GM12878 (cell line): ENCODE data around the gene POLD4. TPM values are rescaled to one million over a fixed set of nuclear protein-coding genes. Genes with fewer than 3 reads are reported as not detected.

Experiments used
- ATAC-seq: fragments of 200-7000 bp; cut with Tn5 transposase; 3 replicates; pipeline ENCODE4 v1.9.1; 2020; ENCODE audit warnings: mild to moderate bottlenecking, moderate library complexity
- BruUV-seq: library from RNA; stranded (reverse); fragments of 400-500 nt; replicated peaks from 2 replicates; lab custom pipeline; 2021; lab: Mats Ljungman, UMichigan
- CTCF ChIA-PET: fragments of 300-600 bp; sonication (Branson Sonifier 250); formaldehyde crosslinking; extraction: SDS; loops from one replicate; lab custom pipeline; 2021; ENCODE audit warnings: inconsistent platforms; lab: Yijun Ruan, JAX
- POLR2A ChIA-PET: fragments of 350-600 bp; formaldehyde crosslinking; extraction: SDS; loops from one replicate; lab custom pipeline; 2021; ENCODE audit warnings: inconsistent platforms; lab: Charles Lee
- RAD21 ChIA-PET: fragments of 300-600 bp; sonication (Branson Sonifier 250); formaldehyde crosslinking; loops from one replicate; lab custom pipeline; 2023; ENCODE audit warnings: antibody characterized with exemption; ENCODE audit not compliant: unreplicated experiment; lab: Charles Lee
- SMC1A ChIA-PET: fragments of 300-600 bp; sonication (Branson Sonifier 250); formaldehyde crosslinking; loops from one replicate; lab custom pipeline; 2023; ENCODE audit not compliant: unreplicated experiment, uncharacterized antibody; lab: Charles Lee
- DNase-seq: peaks from one replicate; pipeline ENCODE4 v3.0.0-alpha.2; 2011; ENCODE audit warnings: low read depth, low spot score
- FAIRE-seq: peaks from 3 replicates; lab custom pipeline; 2011; peaks lifted over from hg19 to GRCh38; lab: Jason Lieb, UNC
- H2AFZ ChIP-seq: 2 replicates; pipeline ENCODE4 v1.6.0; 2011; ENCODE audit warnings: low read depth, low read length, control low read depth; ENCODE audit not compliant: control insufficient read depth
- H3K27ac ChIP-seq: 2 replicates; pipeline ENCODE4 v1.5.1; 2011; ENCODE audit warnings: control low read depth; ENCODE audit not compliant: control insufficient read depth, insufficient read depth
- H3K27me3 ChIP-seq, 2 experiments: replicated peaks in 1 of 2; 2 replicates each; pipeline versions ENCODE4 v1.6.0 to v1.6.1; 2011; ENCODE audit warnings: low read length in 1 of 2; ENCODE audit not compliant: control insufficient read depth in 2 of 2, insufficient read depth in 2 of 2
- H3K36me3 ChIP-seq, 2 experiments: 2 replicates each; pipeline ENCODE4 v1.5.1; 2011; ENCODE audit warnings: low read length in 1 of 2; ENCODE audit not compliant: control insufficient read depth in 2 of 2, insufficient read depth in 2 of 2
- H3K4me1 ChIP-seq: 2 replicates; pipeline ENCODE4 v1.6.1; 2011; ENCODE audit warnings: mild to moderate bottlenecking, low read length, moderate library complexity, mixed read lengths; ENCODE audit not compliant: control insufficient read depth, insufficient read depth
- H3K4me2 ChIP-seq: 2 replicates; pipeline ENCODE4 v1.6.0; 2011; ENCODE audit warnings: control low read depth; ENCODE audit not compliant: control insufficient read depth, insufficient read depth
- H3K4me3 ChIP-seq: fragments of 200-600 bp; sonication (generic); 2 replicates; pipeline ENCODE4 v1.5.1; 2016
- H3K79me2 ChIP-seq: 2 replicates; pipeline ENCODE4 v1.6.0; 2011; ENCODE audit warnings: low read length; ENCODE audit not compliant: control insufficient read depth, insufficient read depth
- H3K9ac ChIP-seq: 2 replicates; pipeline ENCODE4 v1.8.0; 2011; ENCODE audit warnings: low read length, control low read depth, mixed read lengths; ENCODE audit not compliant: control insufficient read depth, insufficient read depth
- H3K9me3 ChIP-seq: replicated peaks from 3 replicates; pipeline ENCODE4 v1.5.1; 2011; ENCODE audit warnings: mild to moderate bottlenecking, low read length; ENCODE audit not compliant: control insufficient read depth, insufficient read depth
- H4K20me1 ChIP-seq: 2 replicates; pipeline ENCODE4 v1.6.0; 2011; ENCODE audit not compliant: control insufficient read depth, insufficient read depth
- ASH2L ChIP-seq: fragments of 300-600, 200-600 bp; sonication (generic); IDR thresholded peaks from 2 replicates; pipeline ENCODE4 v1.6.1; 2017; ENCODE audit warnings: low read depth, mild to moderate bottlenecking, borderline replicate concordance
- CBX5 ChIP-seq: sonication (generic); IDR thresholded peaks from 2 replicates; pipeline ENCODE4 v1.6.1; 2016; ENCODE audit warnings: low read depth, moderate library complexity, mild to moderate bottlenecking, inconsistent platforms
- CEBPZ ChIP-seq: fragments of 150-350 bp; IDR thresholded peaks from 2 replicates; pipeline ENCODE4 v1.6.1; 2016; ENCODE audit warnings: low read depth, low read length
- E2F4 ChIP-seq: IDR thresholded peaks from 2 replicates; pipeline ENCODE4 v1.6.1; 2012; ENCODE audit warnings: low read depth, low read length, improper control_type of control experiment
- IRF3 ChIP-seq: fragments of 450-650 bp; IDR thresholded peaks from 2 replicates; pipeline ENCODE4 v1.6.1; 2014; ENCODE audit warnings: mild to moderate bottlenecking
- JUND ChIP-seq: IDR thresholded peaks from 2 replicates; pipeline ENCODE4 v1.6.1; 2012; ENCODE audit warnings: low read depth, mild to moderate bottlenecking, low read length, improper control_type of control experiment, moderate library complexity
- MXI1 ChIP-seq: fragments of 150-350 bp; IDR thresholded peaks from 2 replicates; pipeline ENCODE4 v1.6.1; 2011; ENCODE audit warnings: low read depth, mild to moderate bottlenecking, inconsistent platforms, low read length, improper control_type of control experiment
- NFXL1 ChIP-seq: fragments of 450-650 bp; IDR thresholded peaks from 2 replicates; pipeline ENCODE4 v1.6.1; 2017; ENCODE audit warnings: antibody characterized with exemption, mild to moderate bottlenecking, borderline replicate concordance
- PKNOX1 ChIP-seq: fragments of 450-650 bp; IDR thresholded peaks from 2 replicates; pipeline ENCODE4 v1.6.1; 2016; ENCODE audit warnings: mild to moderate bottlenecking
- SIX5 ChIP-seq: IDR thresholded peaks from 2 replicates; pipeline ENCODE4 v1.6.1; 2011; ENCODE audit warnings: mild to moderate bottlenecking, low read depth, low read length, moderate library complexity; ENCODE audit not compliant: severe bottlenecking
- SKIL ChIP-seq: fragments of 450-650 bp; IDR thresholded peaks from 2 replicates; pipeline ENCODE4 v1.6.1; 2017; ENCODE audit warnings: mild to moderate bottlenecking, low read depth, inconsistent platforms; ENCODE audit not compliant: poor library complexity, severe bottlenecking
- STAT3 ChIP-seq: IDR thresholded peaks from 2 replicates; pipeline ENCODE4 v1.6.1; 2011; ENCODE audit warnings: low read depth, low read length, improper control_type of control experiment
- WGBS: methylation state at CpG from one replicate; pipeline ENCODE4 v1.1.6; 2016; ENCODE audit warnings: low lambda C conversion rate; ENCODE audit not compliant: insufficient replicate concordance, insufficient coverage; ENCODE audit errors: missing lambda C conversion rate; 5-methylcytosine and 5-hydroxymethylcytosine counted together
- in situ Hi-C: fragments of 300-500 bp; cut with MboI; formaldehyde crosslinking; loops from 9 replicates; pipeline ENCODE4 v1.14.3; 2018; ENCODE audit warnings: mixed read lengths
- intact Hi-C: fragments of 100-400 bp; cut with micrococcal nuclease; formaldehyde crosslinking; loops from one replicate; pipeline ENCODE4 v1.14.2; 2022; ENCODE audit not compliant: unreplicated experiment
- polyA plus RNA-seq, 11 experiments: library from polyadenylated mRNA; depleted of rRNA in 4 of 11; unstranded in 6 of 11; stranded (reverse) in 5 of 11; fragments of >200 nt; fragmentation: Nextera tagmentation in 4 of 11; fragmentation: Illumina TruSeq in 1 of 11; extraction: Ambion mirVana in 4 of 11; extraction: Trizol in 1 of 11; gene quantifications; 1 replicate in 1 of 11; 2 replicates in 10 of 11; pipeline versions ENCODE4 v1.2.1 to v1.2.3, GENCODE V29; 2011 to 2016; ENCODE audit warnings: inconsistent platforms in 2 of 11, missing spikeins in 2 of 11, low read depth in 1 of 11
- total RNA-seq, 4 experiments: library from RNA; depleted of rRNA in 3 of 4; stranded (reverse); fragments of >200 nt in 3 of 4; fragmentation: Illumina TruSeq in 1 of 4; extraction: Trizol in 1 of 4; gene quantifications; 2 replicates each; pipeline versions ENCODE4 v1.2.1 to v1.2.3, GENCODE V29; 2013 to 2021

POLD4 gene
- total and polyA plus RNA-seq, 10 of the 15 experiments (the other 5 are each of a cell fraction or from before 2014, with no cell fraction given), result 8.1 to 176 (median 88.1) TPM

GRCh38 chr11:67365736-67366444, 12.5 kb upstream of the POLD4 start:
- SMC1A ChIA-PET, result interaction anchor here (1.3 kb wide), 1 partner anchor 16 kb away, joined by 4 read pairs; no protein-coding TSS in a partner anchor
- 79% methylated on average over 14 of the region's 14 CpGs for WGBS
- Histone ChIP-seq H4K20me1 (peaks cover 5% of the 10 kb centered on the region; the same call in 1 of the 2 replicates), H3K4me3 (no peak overlapping the region), H3K4me1 (peaks cover 11% of the 10 kb centered on the region), H3K79me2 (no peaks in the 10 kb centered on the region), H3K27me3 (peaks cover 1 to 4% of the 10 kb centered on the region in 2 experiments; a peak in 3 of 4 replicates), H3K4me2 (no peak overlapping the region), H3K9ac (no peak overlapping the region), H3K27ac (no peak overlapping the region), H3K9me3 (no peaks in the 10 kb centered on the region), H3K36me3 (no peaks in the 10 kb centered on the region), H2AFZ (no peak overlapping the region)
- intact Hi-C loops, result no loop called here
- RAD21 ChIA-PET, result interaction anchor here (1.1 kb wide), 1 partner anchor 15 kb away, joined by 3 read pairs; no protein-coding TSS in a partner anchor
- DNase-seq (no peak), ATAC-seq (no peak), FAIRE-seq (no peak)
- POLR2A ChIA-PET, result interaction anchor here (0.5 kb wide), 1 partner anchor 9 kb away, joined by 3 read pairs; no protein-coding TSS in a partner anchor
- in situ Hi-C loops, result no loop called here
- BruUV-seq, result no TSS peak
- CTCF ChIA-PET, result interaction anchor here (0.9 to 26.2 kb wide), 4 partner anchors 9 to 14 kb away, joined by 3 to 1301 read pairs (median 10); partner anchors contain the start of genes CLCF1 and RAD9A
- TF ChIP-seq SIX5, result no peak
- TF ChIP-seq ASH2L, result no peak
- no peak for TF ChIP-seq IRF3
- no peak for TF ChIP-seq NFXL1
- TF ChIP-seq MXI1, result no peak
- no peak for TF ChIP-seq CEBPZ
- no peak for TF ChIP-seq CBX5
- TF ChIP-seq PKNOX1, result no peak
- TF ChIP-seq JUND, result no peak
- TF ChIP-seq STAT3, result no peak
- TF ChIP-seq SKIL, result no peak
- no peak for TF ChIP-seq E2F4
